ENCODE data around the gene ATP6AP2. TPM values are rescaled to one million over a fixed set of nuclear protein-coding genes. Genes with fewer than 3 reads are reported as not detected.

Gene ATP6AP2
- total RNA-seq, 1 experiment from 2014 or later: 67.5 TPM

DNA sequence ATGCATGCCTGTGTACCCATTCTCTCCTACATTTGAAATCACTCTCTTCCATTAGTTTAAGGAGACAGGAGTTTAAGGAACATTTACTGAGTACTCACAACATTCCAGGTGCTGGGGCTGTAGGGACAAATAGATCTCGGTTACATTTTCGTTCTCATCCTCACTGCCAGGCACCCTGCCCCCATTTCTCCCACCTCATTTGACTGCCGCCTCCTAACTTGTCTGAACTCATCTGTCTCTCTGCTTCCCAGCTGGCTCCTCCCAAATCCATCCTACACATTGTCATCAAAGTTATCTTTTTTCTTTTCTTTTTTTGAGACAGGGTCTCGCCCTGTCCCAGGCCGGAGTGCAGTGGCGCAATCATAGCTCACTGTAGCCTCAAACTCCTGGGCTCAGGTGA lies 22.7 kb downstream of the ATP6AP2 start:
- Histone ChIP-seq H2AFZ (ENCODE audit: low read length) (no peak overlapping the region), H2BK15ac (ENCODE audit: low read depth, low read length) (no peak overlapping the region), H3K27me3 (ENCODE audit: insufficient read depth, low read length) (no peaks in the 10 kb centered on the region), H3K4ac (ENCODE audit: low read depth, low read length) (no peak overlapping the region), H3K79me2 (ENCODE audit: insufficient read depth, low read length) (no peaks in the 10 kb centered on the region), H3T11ph (ENCODE audit: low read length) (no peak overlapping the region), H3K9ac (ENCODE audit: extremely low read depth, insufficient read length, low read length) (no peak overlapping the region), H2BK5ac (ENCODE audit: insufficient read length, low read length) (no peak overlapping the region), H3K56ac (ENCODE audit: insufficient read length, low read depth, low read length) (no peak overlapping the region), H4K5ac (ENCODE audit: insufficient read length, low read depth, low read length) (no peak overlapping the region), H3K23ac (ENCODE audit: insufficient read length, low read depth, low read length) (no peak overlapping the region), H3K14ac (ENCODE audit: insufficient read depth, low read length) (no peak overlapping the region), H4K8ac (replicated peaks; ENCODE audit: insufficient read length, low read depth, low read length) (no peak overlapping the region), H3K9me3 (ENCODE audit: control insufficient read depth, low read depth, low read length) (no peaks in the 10 kb centered on the region), H3K79me1 (ENCODE audit: insufficient read depth, low read depth, low read length, poor library complexity, severe bottlenecking) (no peaks in the 10 kb centered on the region), H3K23me2 (ENCODE audit: insufficient read length, low read depth, low read length, poor library complexity, severe bottlenecking) (no peaks in the 10 kb centered on the region), H2BK20ac (ENCODE audit: low read depth, low read length, poor library complexity, severe bottlenecking) (no peak overlapping the region), H3K4me2 (ENCODE audit: insufficient read depth, insufficient read length, low read length) (no peak overlapping the region), H3K4me1 (ENCODE audit: insufficient read depth, low read length) (no peaks in the 10 kb centered on the region), H3K18ac (ENCODE audit: insufficient read length, low read depth, low read length) (no peak overlapping the region), H4K20me1 (ENCODE audit: control insufficient read depth, insufficient read depth, insufficient read length) (no peaks in the 10 kb centered on the region), H2BK120ac (ENCODE audit: low read depth, low read length, poor library complexity, severe bottlenecking) (no peak overlapping the region), H4K91ac (ENCODE audit: insufficient read length, low read depth, low read length) (no peak overlapping the region), H2BK12ac (ENCODE audit: insufficient read length, low read depth, low read length) (no peak overlapping the region), H3K27ac (ENCODE audit: insufficient read length, low read depth, low read length) (no peak overlapping the region), H2AK5ac (ENCODE audit: insufficient read length, low read length) (no peak overlapping the region)
- Mint-ChIP-seq H3K9me3 (peaks cover 55 to 56% of the 10 kb centered on the region in 2 experiments), H3K27me3 (ENCODE audit: low read depth) (no peaks in the 10 kb centered on the region), H3K4me1 (no peaks in the 10 kb centered on the region), H3K4me3 (no peak overlapping the region), H3K27ac (no peak overlapping the region), H3K36me3 (ENCODE audit: insufficient read depth in 1 of 3, low read depth in 3 of 3) (peaks cover 13 to 38% (median 32%) of the 10 kb centered on the region in 3 experiments; a peak in 6 of 7 replicates)
- TF ChIP-seq, protein P1, sequence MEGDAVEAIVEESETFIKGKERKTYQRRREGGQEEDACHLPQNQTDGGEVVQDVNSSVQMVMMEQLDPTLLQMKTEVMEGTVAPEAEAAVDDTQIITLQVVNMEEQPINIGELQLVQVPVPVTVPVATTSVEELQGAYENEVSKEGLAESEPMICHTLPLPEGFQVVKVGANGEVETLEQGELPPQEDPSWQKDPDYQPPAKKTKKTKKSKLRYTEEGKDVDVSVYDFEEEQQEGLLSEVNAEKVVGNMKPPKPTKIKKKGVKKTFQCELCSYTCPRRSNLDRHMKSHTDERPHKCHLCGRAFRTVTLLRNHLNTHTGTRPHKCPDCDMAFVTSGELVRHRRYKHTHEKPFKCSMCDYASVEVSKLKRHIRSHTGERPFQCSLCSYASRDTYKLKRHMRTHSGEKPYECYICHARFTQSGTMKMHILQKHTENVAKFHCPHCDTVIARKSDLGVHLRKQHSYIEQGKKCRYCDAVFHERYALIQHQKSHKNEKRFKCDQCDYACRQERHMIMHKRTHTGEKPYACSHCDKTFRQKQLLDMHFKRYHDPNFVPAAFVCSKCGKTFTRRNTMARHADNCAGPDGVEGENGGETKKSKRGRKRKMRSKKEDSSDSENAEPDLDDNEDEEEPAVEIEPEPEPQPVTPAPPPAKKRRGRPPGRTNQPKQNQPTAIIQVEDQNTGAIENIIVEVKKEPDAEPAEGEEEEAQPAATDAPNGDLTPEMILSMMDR (conservative IDR thresholded peaks at IDR 0.05): no peak
- no CpG with 5 or more reads among the region's 6 CpGs for WGBS (ENCODE audit: extremely low coverage, insufficient read length, low lambda C conversion rate)
- DNase-seq: no peak
